ENCODE measurements around the gene NKAIN2.

The NKAIN2 gene

GRCh38 chr6:124829822-124830221, 1026.2 kb downstream of the NKAIN2 start:
- DNase-seq (ENCODE audit: low spot score), result no peak

GRCh38 chr6:124830506-124830905, 1026.8 kb downstream of the NKAIN2 start:
- DNase-seq (ENCODE audit: low spot score), result no peak

- DNase-seq (ENCODE audit: low spot score), result no peak
Measured at GRCh38 chr6:124854338-124854922, 1050.8 kb downstream of the NKAIN2 start.

GRCh38 chr6:124857746-124858145, 1054.1 kb downstream of the NKAIN2 start:
- DNase-seq (ENCODE audit: low spot score), result no peak

GRCh38 chr6:124858564-124858963, 1054.9 kb downstream of the NKAIN2 start:
- no peak for DNase-seq (ENCODE audit: low spot score)

- no peak for DNase-seq (ENCODE audit: low spot score)
Measured at GRCh38 chr6:124859366-124859765, 1055.7 kb downstream of the NKAIN2 start.

GRCh38 chr6:124866040-124866439, 1062.4 kb downstream of the NKAIN2 start:
- no peak for DNase-seq (ENCODE audit: low spot score)

- DNase-seq (ENCODE audit: low spot score), result no peak
Measured at GRCh38 chr6:124867121-124867520, 1063.5 kb downstream of the NKAIN2 start.

GRCh38 chr6:124868481-124868880, 1064.8 kb downstream of the NKAIN2 start:
- DNase-seq (ENCODE audit: low spot score), result no peak

GRCh38 chr6:124869416-124869815, 1065.8 kb downstream of the NKAIN2 start:
- no peak for DNase-seq (ENCODE audit: low spot score)

- DNase-seq (ENCODE audit: low spot score), result no peak
Measured at GRCh38 chr6:124870611-124871459, 1067.2 kb downstream of the NKAIN2 start.

- DNase-seq (ENCODE audit: low spot score), result no peak
Measured at GRCh38 chr6:124872361-124873065, 1068.8 kb downstream of the NKAIN2 start.

GRCh38 chr6:124873066-124873410, 1069.4 kb downstream of the NKAIN2 start:
- DNase-seq (ENCODE audit: low spot score), result no peak

Data from HuH-7 (cell line).